ENCODE data around the gene MYO1G.

Gene MYO1G

GRCh38 chr7:44953156-44953555 lies 25.7 kb downstream of the MYO1G start:
- H3K27me3 ChIP-seq (replicated peaks; ENCODE audit: control insufficient read depth, insufficient read depth, low read length), result no peaks in the 10 kb centered on the region
- DNase-seq (ENCODE audit: extremely low read depth, insufficient read length), result no peak
- no peak overlapping the region for H3K4me3 ChIP-seq (replicated peaks; ENCODE audit: low read depth, low read length)
- TF ChIP-seq CTCF (IDR thresholded peaks at IDR 0.05; ENCODE audit: insufficient read depth, low read length, poor library complexity, severe bottlenecking), result no peak
- no peaks in the 10 kb centered on the region for H3K36me3 ChIP-seq (ENCODE audit: control insufficient read depth, insufficient read depth, low read length)

DNA sequence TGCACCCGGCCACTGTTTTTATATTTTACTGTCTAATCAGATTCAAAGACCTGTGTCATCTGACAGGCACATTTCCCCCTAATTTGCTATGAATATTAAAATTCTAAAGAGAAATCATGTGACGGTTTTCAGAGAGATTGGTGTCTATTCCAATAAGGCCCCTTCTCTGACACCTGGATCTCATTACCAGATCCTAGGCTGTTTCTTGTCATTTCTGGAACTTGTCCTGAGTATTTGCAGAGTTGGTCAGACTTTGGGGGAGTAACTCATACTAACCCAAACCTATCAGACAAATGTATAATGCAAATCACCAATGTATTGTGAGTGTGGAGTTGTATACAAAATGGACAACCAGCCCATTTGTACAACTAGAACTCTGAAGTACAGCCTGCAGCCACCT lies 29.5 kb downstream of the MYO1G start:
- Histone ChIP-seq H3K36me3 (ENCODE audit: control insufficient read depth, insufficient read depth, low read length) (no peaks in the 10 kb centered on the region), H3K4me3 (replicated peaks; ENCODE audit: low read depth, low read length) (no peak overlapping the region), H3K27me3 (replicated peaks; ENCODE audit: control insufficient read depth, insufficient read depth, low read length) (no peaks in the 10 kb centered on the region)
- no peak for DNase-seq (ENCODE audit: extremely low read depth, insufficient read length)
- no peak for TF ChIP-seq CTCF (IDR thresholded peaks at IDR 0.05; ENCODE audit: insufficient read depth, low read length, poor library complexity, severe bottlenecking)

GRCh38 chr7:44945479-44945878 lies 33.3 kb downstream of the MYO1G start:
- H3K36me3 ChIP-seq (ENCODE audit: control insufficient read depth, insufficient read depth, low read length), result no peaks in the 10 kb centered on the region
- no peak for DNase-seq (ENCODE audit: extremely low read depth, insufficient read length)
- TF ChIP-seq CTCF (IDR thresholded peaks at IDR 0.05; ENCODE audit: insufficient read depth, low read length, poor library complexity, severe bottlenecking), result no peak
- H3K4me3 ChIP-seq (replicated peaks; ENCODE audit: low read depth, low read length), result no peak overlapping the region
- no peaks in the 10 kb centered on the region for H3K27me3 ChIP-seq (replicated peaks; ENCODE audit: control insufficient read depth, insufficient read depth, low read length)

GRCh38 chr7:44944821-44945220 lies 34.0 kb downstream of the MYO1G start:
- Histone ChIP-seq H3K4me3 (replicated peaks; ENCODE audit: low read depth, low read length) (no peak overlapping the region), H3K27me3 (replicated peaks; ENCODE audit: control insufficient read depth, insufficient read depth, low read length) (no peaks in the 10 kb centered on the region), H3K36me3 (ENCODE audit: control insufficient read depth, insufficient read depth, low read length) (no peaks in the 10 kb centered on the region)
- no peak for TF ChIP-seq CTCF (IDR thresholded peaks at IDR 0.05; ENCODE audit: insufficient read depth, low read length, poor library complexity, severe bottlenecking)
- DNase-seq (ENCODE audit: extremely low read depth, insufficient read length), result no peak

DNA sequence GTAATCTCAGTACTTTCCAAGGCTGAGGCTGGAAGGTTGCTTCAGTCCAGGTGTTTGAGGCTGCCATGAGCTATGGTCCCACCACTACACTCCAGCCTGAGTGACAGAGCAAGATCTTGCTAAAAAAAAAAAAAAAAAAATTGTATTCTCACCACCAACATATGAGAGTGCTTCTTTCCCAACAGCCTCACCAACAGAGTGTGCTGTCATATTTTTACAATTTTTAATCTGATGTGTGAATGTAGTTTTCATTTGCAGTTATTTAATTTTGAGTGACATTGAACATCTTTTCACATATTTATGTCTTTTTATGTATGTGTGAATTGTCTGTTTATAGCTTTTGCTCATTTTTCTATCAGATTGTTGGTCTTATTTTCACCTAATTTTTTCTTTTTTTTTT lies 35.2 kb downstream of the MYO1G start:
- no peak for DNase-seq (ENCODE audit: extremely low read depth, insufficient read length)
- TF ChIP-seq CTCF (IDR thresholded peaks at IDR 0.05; ENCODE audit: insufficient read depth, low read length, poor library complexity, severe bottlenecking), result no peak
- H3K36me3 ChIP-seq (ENCODE audit: control insufficient read depth, insufficient read depth, low read length), result no peaks in the 10 kb centered on the region

GRCh38 chr7:44937426-44937825 lies 41.4 kb downstream of the MYO1G start:
- TF ChIP-seq CTCF (IDR thresholded peaks at IDR 0.05; ENCODE audit: insufficient read depth, low read length, poor library complexity, severe bottlenecking), result no peak
- no peaks in the 10 kb centered on the region for H3K27me3 ChIP-seq (replicated peaks; ENCODE audit: control insufficient read depth, insufficient read depth, low read length)
- no peaks in the 10 kb centered on the region for H3K36me3 ChIP-seq (ENCODE audit: control insufficient read depth, insufficient read depth, low read length)
- H3K4me3 ChIP-seq (replicated peaks; ENCODE audit: low read depth, low read length), result no peak overlapping the region
- DNase-seq (ENCODE audit: extremely low read depth, insufficient read length), result no peak

More for the DNA sequence above, 35.2 kb downstream of the MYO1G start:
- Histone ChIP-seq H3K4me3 (replicated peaks; ENCODE audit: low read depth, low read length) (no peak overlapping the region), H3K27me3 (replicated peaks; ENCODE audit: control insufficient read depth, insufficient read depth, low read length) (no peaks in the 10 kb centered on the region)
